H1 (cell line): Measurements from ENCODE around the gene ZNF415. TPM values are rescaled to one million over a fixed set of nuclear protein-coding genes. Genes with fewer than 3 reads are reported as not detected.

ENCODE experiments used
- CTCF ChIA-PET: fragments of 300-600 bp; sonication (Branson Sonifier 250); formaldehyde crosslinking; loops from one replicate; lab custom pipeline; 2021; ENCODE audit not compliant: partially characterized antibody; lab: Charles Lee
- POLR2A ChIA-PET: fragments of 300-600 bp; sonication (Branson Sonifier 250); formaldehyde crosslinking; loops from one replicate; lab custom pipeline; 2021; ENCODE audit warnings: inconsistent platforms; ENCODE audit not compliant: partially characterized antibody; lab: Charles Lee
- DNase-seq, 2 experiments: peaks; one replicate each; pipeline versions ENCODE4 v3.0.0 to v3.0.0-alpha.2; 2010 to 2022; ENCODE audit warnings: low spot score in 2 of 2, low read depth in 1 of 2, mixed read lengths in 1 of 2
- FAIRE-seq: peaks from 2 replicates; lab custom pipeline; 2011; peaks lifted over from hg19 to GRCh38; lab: Jason Lieb, UNC
- H2AFZ ChIP-seq: 2 replicates; pipeline ENCODE4 v1.8.1; 2012; ENCODE audit warnings: low read length, inconsistent platforms
- H2AK5ac ChIP-seq: 2 replicates; pipeline ENCODE4 v1.6.1; 2013; ENCODE audit warnings: low read depth, low read length
- H2BK120ac ChIP-seq: replicated peaks from 2 replicates; pipeline ENCODE3; 2013; ENCODE audit warnings: low read depth, low read length, inconsistent platforms
- H2BK12ac ChIP-seq: 2 replicates; pipeline ENCODE4 v1.6.1; 2013; ENCODE audit warnings: low read depth, low read length
- H2BK15ac ChIP-seq: 2 replicates; pipeline ENCODE4 v1.6.1; 2013; ENCODE audit warnings: low read length
- H2BK20ac ChIP-seq: 2 replicates; pipeline ENCODE4 v1.6.1; 2013; ENCODE audit warnings: low read length
- H2BK5ac ChIP-seq: 2 replicates; pipeline ENCODE4 v1.6.1; 2013; ENCODE audit warnings: low read depth, low read length
- H3K14ac ChIP-seq: 2 replicates; pipeline ENCODE4 v1.6.1; 2013; ENCODE audit warnings: inconsistent platforms; ENCODE audit not compliant: insufficient read length
- H3K18ac ChIP-seq: 2 replicates; pipeline ENCODE4 v1.6.1; 2013; ENCODE audit warnings: low read length; ENCODE audit errors: extremely low read depth
- H3K23ac ChIP-seq: 2 replicates; pipeline ENCODE4 v1.6.1; 2013; ENCODE audit warnings: inconsistent platforms; ENCODE audit not compliant: insufficient read length
- H3K23me2 ChIP-seq: 2 replicates; pipeline ENCODE4 v1.6.1; 2013; ENCODE audit warnings: low read depth, low read length
- H3K27ac ChIP-seq: 2 replicates; pipeline ENCODE4 v1.6.1; 2011; ENCODE audit warnings: low read depth, low read length, inconsistent platforms
- H3K27me3 ChIP-seq, 4 experiments: replicated peaks in 1 of 4; 1 replicate in 1 of 4; 2 replicates in 3 of 4; pipeline versions ENCODE4 v1.6.1 to v1.8.1; 2011 to 2013; ENCODE audit warnings: low read length in 3 of 4, mild to moderate bottlenecking in 3 of 4, inconsistent platforms in 2 of 4, mixed read lengths in 2 of 4, moderate library complexity in 1 of 4; ENCODE audit not compliant: control insufficient read depth in 3 of 4, insufficient read depth in 3 of 4; ENCODE audit errors: extremely low read depth in 1 of 4
- H3K36me3 ChIP-seq, 4 experiments: 2 replicates each; pipeline versions ENCODE4 v1.6.1 to v1.8.1; 2011 to 2013; ENCODE audit warnings: mild to moderate bottlenecking in 4 of 4, low read length in 3 of 4, moderate library complexity in 2 of 4, control low read depth in 1 of 4, inconsistent platforms in 1 of 4; ENCODE audit not compliant: insufficient read depth in 4 of 4, control insufficient read depth in 2 of 4
- H3K4ac ChIP-seq: replicated peaks from 2 replicates; pipeline ENCODE3; 2013; ENCODE audit warnings: low read length, low read depth, mixed read lengths, inconsistent platforms; ENCODE audit not compliant: insufficient read length
- H3K4me1 ChIP-seq, 4 experiments: replicated peaks in 1 of 4; 1 replicate in 1 of 4; 2 replicates in 3 of 4; pipeline versions ENCODE4 v1.6.1 to v1.8.1; 2011 to 2013; ENCODE audit warnings: low read length in 3 of 4, inconsistent platforms in 2 of 4, mixed read lengths in 1 of 4; ENCODE audit not compliant: insufficient read depth in 4 of 4, control insufficient read depth in 3 of 4
- H3K4me2 ChIP-seq, 2 experiments: 2 replicates each; pipeline versions ENCODE4 v1.6.1 to v1.8.1; 2011 to 2013; ENCODE audit warnings: low read depth in 2 of 2, low read length in 2 of 2, control low read depth in 1 of 2, inconsistent platforms in 1 of 2, mild to moderate bottlenecking in 1 of 2; ENCODE audit not compliant: insufficient read depth in 1 of 2
- H3K4me3 ChIP-seq, 4 experiments: fragments of 200-600, 300-600 bp in 1 of 4; sonication (generic), shearing (Covaris generic), sonication (Bioruptor Twin) in 1 of 4; 2 replicates each; pipeline versions ENCODE4 v1.5.1 to v1.8.1; 2011 to 2016; ENCODE audit warnings: low read length in 4 of 4, low read depth in 3 of 4, control low read depth in 2 of 4, inconsistent platforms in 2 of 4, mild to moderate bottlenecking in 2 of 4, mixed read lengths in 1 of 4, moderate library complexity in 1 of 4; ENCODE audit not compliant: insufficient read depth in 2 of 4; ENCODE audit errors: extremely low read depth in 1 of 4
- H3K56ac ChIP-seq: replicated peaks from 2 replicates; pipeline ENCODE3; 2013; ENCODE audit warnings: low read depth, mild to moderate bottlenecking, mixed read lengths, low read length, inconsistent platforms; ENCODE audit not compliant: insufficient read length
- H3K79me1 ChIP-seq: 2 replicates; pipeline ENCODE4 v1.6.1; 2013; ENCODE audit warnings: low read depth, low read length, control low read depth
- H3K79me2 ChIP-seq, 2 experiments: 2 replicates each; pipeline versions ENCODE4 v1.6.1 to v1.8.1; 2012 to 2013; ENCODE audit warnings: low read length in 2 of 2, mild to moderate bottlenecking in 2 of 2, inconsistent platforms in 1 of 2; ENCODE audit not compliant: insufficient read depth in 2 of 2, control insufficient read depth in 1 of 2
- H3K9ac ChIP-seq, 4 experiments: replicated peaks in 1 of 4; 1 replicate in 1 of 4; 2 replicates in 3 of 4; pipeline versions ENCODE4 v1.6.1 to v1.8.1; 2011 to 2013; ENCODE audit warnings: low read depth in 3 of 4, low read length in 3 of 4, control low read depth in 2 of 4, mild to moderate bottlenecking in 2 of 4, moderate library complexity in 2 of 4, inconsistent platforms in 1 of 4; ENCODE audit errors: extremely low read depth in 1 of 4
- H3K9me3 ChIP-seq, 2 experiments: 2 replicates each; pipeline versions ENCODE4 v1.6.1 to v1.8.1; 2012 to 2013; ENCODE audit warnings: mild to moderate bottlenecking in 2 of 2, moderate library complexity in 2 of 2, control low read depth in 1 of 2, inconsistent platforms in 1 of 2, low read depth in 1 of 2, low read length in 1 of 2, mixed read lengths in 1 of 2; ENCODE audit not compliant: insufficient read depth in 2 of 2
- H4K20me1 ChIP-seq, 2 experiments: replicated peaks in 1 of 2; 2 replicates each; pipeline versions ENCODE3 to v1.8.1; 2011 to 2013; ENCODE audit warnings: inconsistent platforms in 2 of 2, low read length in 2 of 2, mild to moderate bottlenecking in 1 of 2; ENCODE audit not compliant: insufficient read depth in 2 of 2, control insufficient read depth in 1 of 2
- H4K5ac ChIP-seq: 2 replicates; pipeline ENCODE4 v1.6.1; 2013; ENCODE audit warnings: low read length, low read depth, mixed read lengths, inconsistent platforms; ENCODE audit not compliant: insufficient read length
- H4K8ac ChIP-seq: 2 replicates; pipeline ENCODE4 v1.8.0; 2013; ENCODE audit warnings: mild to moderate bottlenecking, moderate library complexity, low read length, inconsistent platforms; ENCODE audit not compliant: insufficient read depth; ENCODE audit errors: extremely low read depth
- H4K91ac ChIP-seq: replicated peaks from 2 replicates; pipeline ENCODE3; 2013; ENCODE audit warnings: low read length, mixed read lengths, inconsistent platforms; ENCODE audit not compliant: insufficient read length
- BCL11A ChIP-seq, 2 experiments: IDR thresholded peaks; one replicate each; pipeline ENCODE4 v1.6.1; 2011; ENCODE audit warnings: low read depth in 2 of 2, low read length in 2 of 2, mild to moderate bottlenecking in 2 of 2
- FOSL1 ChIP-seq: IDR thresholded peaks from 2 replicates; pipeline ENCODE4 v1.6.1; 2011; ENCODE audit warnings: mild to moderate bottlenecking, low read depth, low read length, moderate library complexity; ENCODE audit not compliant: insufficient read depth
- HDAC2 ChIP-seq, 2 experiments: fragments of 300-600 bp in 1 of 2; sonication (generic) in 1 of 2; IDR thresholded peaks; 2 replicates each; pipeline ENCODE4 v1.6.1; 2011 to 2012; ENCODE audit warnings: low read depth in 2 of 2, low read length in 2 of 2, mild to moderate bottlenecking in 2 of 2, moderate library complexity in 2 of 2, borderline replicate concordance in 1 of 2, inconsistent platforms in 1 of 2
- KDM5A ChIP-seq: fragments of 200-600 bp; IDR thresholded peaks from 2 replicates; pipeline ENCODE4 v1.7.1; 2012; ENCODE audit warnings: mild to moderate bottlenecking, low read length, inconsistent platforms, mixed read lengths
- MAFK ChIP-seq: IDR thresholded peaks from 2 replicates; pipeline ENCODE4 v1.6.1; 2012; ENCODE audit warnings: low read depth, mild to moderate bottlenecking, improper control_type of control experiment, low read length
- POLR2A ChIP-seq, 2 experiments: IDR thresholded peaks; 1 replicate in 1 of 2; 2 replicates in 1 of 2; pipeline ENCODE4 v1.6.1; 2011; ENCODE audit warnings: low read depth in 2 of 2, low read length in 2 of 2, mild to moderate bottlenecking in 2 of 2; ENCODE audit errors: control extremely low read depth in 1 of 2
- POU5F1 ChIP-seq: IDR thresholded peaks from 2 replicates; pipeline ENCODE4 v1.6.1; 2011; ENCODE audit warnings: low read depth, mild to moderate bottlenecking, low read length, moderate library complexity
- RXRA ChIP-seq: IDR thresholded peaks from 2 replicates; pipeline ENCODE4 v1.6.1; 2011; ENCODE audit warnings: low read depth, mild to moderate bottlenecking, low read length, moderate library complexity; ENCODE audit not compliant: insufficient read depth
- SAP30 ChIP-seq: fragments of 300-600 bp; sonication (generic); IDR thresholded peaks from 2 replicates; pipeline ENCODE4 v1.7.1; 2012; ENCODE audit warnings: low read length, moderate library complexity, mild to moderate bottlenecking, inconsistent platforms; ENCODE audit not compliant: insufficient read depth, insufficient replicate concordance
- SIN3A ChIP-seq, 2 experiments: IDR thresholded peaks in 1 of 2; conservative IDR thresholded peaks in 1 of 2; 2 replicates each; pipeline ENCODE4 v1.6.1; 2011 to 2012; ENCODE audit warnings: low read length in 2 of 2, improper control_type of control experiment in 1 of 2, low read depth in 1 of 2, mild to moderate bottlenecking in 1 of 2
- SRF ChIP-seq: IDR thresholded peaks from 2 replicates; pipeline ENCODE4 v1.6.1; 2011; ENCODE audit warnings: mild to moderate bottlenecking, low read depth, low read length, moderate library complexity
- TAF1 ChIP-seq: IDR thresholded peaks from 2 replicates; pipeline ENCODE4 v1.6.1; 2011; ENCODE audit warnings: mild to moderate bottlenecking, low read depth, low read length
- TAF7 ChIP-seq: optimal IDR thresholded peaks from 2 replicates; pipeline ENCODE3; 2011; ENCODE audit warnings: low read depth, mild to moderate bottlenecking, inconsistent platforms, low read length, moderate library complexity, borderline replicate concordance
- WGBS, 2 experiments: shearing (Covaris generic) in 1 of 2; methylation state at CpG; one replicate each; pipeline versions ENCODE4 v1.1.6 to v1.1.7; 2013 to 2015; ENCODE audit warnings: low lambda C conversion rate in 2 of 2, mixed read lengths in 2 of 2, inconsistent platforms in 1 of 2, low coverage in 1 of 2, missing lambda C conversion rate in 1 of 2; ENCODE audit not compliant: insufficient replicate concordance in 2 of 2, insufficient coverage in 1 of 2, insufficient read length in 1 of 2; ENCODE audit errors: extremely low coverage in 1 of 2, missing lambda C conversion rate in 1 of 2; 5-methylcytosine and 5-hydroxymethylcytosine counted together
- polyA plus RNA-seq, 7 experiments: library from polyadenylated mRNA; depleted of rRNA in 3 of 7; stranded (reverse) in 5 of 7; unstranded in 2 of 7; fragments of >200 nt in 5 of 7; fragments of 200-250 nt in 2 of 7; gene quantifications; 1 replicate in 5 of 7; 2 replicates in 1 of 7; 4 replicates in 1 of 7; pipeline versions ENCODE4 v1.2.1 to v1.2.3, GENCODE V29; 2011 to 2013; ENCODE audit warnings: missing spikeins in 2 of 7, mixed read lengths in 2 of 7
- total RNA-seq: library from RNA; stranded (reverse); fragmentation: NEBNext Ultra II Directional; extraction: Animal tissue kit (Norgen Biotek cat#: 25700); gene quantifications from 2 replicates; pipeline ENCODE4 v1.2.1, GENCODE V29; 2021

Gene ZNF415
- total and polyA plus RNA-seq, 2 of the 8 experiments (the other 6 are each of a cell fraction or from before 2014, with no cell fraction given) = 5.8 to 9.7 TPM

DNA sequence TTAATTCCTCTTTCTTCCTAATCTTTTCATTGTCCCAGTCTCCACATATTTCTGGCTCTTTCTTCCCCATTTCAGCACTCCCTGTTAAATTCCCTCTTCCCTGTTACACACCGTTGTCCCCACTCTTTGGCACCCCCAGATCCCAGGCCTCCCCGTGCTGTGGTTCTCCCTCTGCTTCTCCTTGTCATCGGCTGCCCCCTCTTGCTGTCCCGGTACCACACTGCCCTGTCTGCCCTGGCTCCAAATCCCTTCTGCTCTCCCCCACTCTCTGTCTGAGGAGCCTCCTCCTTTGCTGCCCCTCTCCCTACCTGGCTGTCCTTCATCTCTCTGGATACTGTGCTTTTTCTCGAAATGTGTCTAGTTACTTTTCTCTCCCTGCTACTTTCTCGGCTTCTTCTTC, 983 bp downstream of the ZNF415 start:
- Histone ChIP-seq H3K27ac (no peak overlapping the region), H2AK5ac (0 out of 2 replicates have a peak overlapping the region, but pooled peaks have one; percentile 53), H4K20me1 (peaks cover 1 to 3% of the 10 kb centered on the region in 2 experiments), H3K18ac (no peak overlapping the region; the same call in 1 of the 2 replicates), H3K56ac (no peak overlapping the region), H3K27me3 (peaks cover 0 to 6% (median 4%) of the 10 kb centered on the region in 4 experiments; a peak in 4 of 7 replicates), H3K14ac (no peak overlapping the region), H4K5ac (no peak overlapping the region), H3K23ac (peak overlapping the region; percentile 32), H2BK5ac (no peak overlapping the region), H2AFZ (peak overlapping the region; percentile 43; the same call in 1 of the 2 replicates), H3K9me3 (no peaks in the 10 kb centered on the region), H2BK15ac (no peak overlapping the region), H3K4me1 (peaks cover 0 to 7% (median 3%) of the 10 kb centered on the region in 4 experiments; a peak in 5 of 7 replicates), H4K91ac (peak overlapping the region; percentile 40), H4K8ac (no peak overlapping the region), H3K79me2 (no peaks in the 10 kb centered on the region), H3K9ac (peak overlapping the region in 1 of 4 experiments; percentile 60; a peak in 1 of 7 replicates), H2BK120ac (no peak overlapping the region), H3K4ac (peak overlapping the region; percentile 53), H2BK20ac (no peak overlapping the region), H3K36me3 (no peaks in the 10 kb centered on the region), H3K23me2 (peaks cover 9% of the 10 kb centered on the region), H3K4me3 (peak overlapping the region in 3 of 4 experiments; percentile 69 to 87 (median 76); a peak in 4 of 8 replicates), H3K4me2 (peak overlapping the region; percentile 90 to 99), H2BK12ac (0 out of 2 replicates have a peak overlapping the region, but pooled peaks have one; percentile 50), H3K79me1 (no peaks in the 10 kb centered on the region)
- FAIRE-seq (no peak), DNase-seq (no peak)
- ChIA-PET CTCF (interaction anchor here (0.9 to 1.0 kb wide), 2 partner anchors 16 to 34 kb away, joined by 3 to 4 read pairs; no protein-coding TSS in a partner anchor), POLR2A (interaction anchor here (0.7 kb wide), 1 partner anchor 57 kb away, joined by 3 read pairs; no protein-coding TSS in a partner anchor)
- WGBS, 2 experiments = 79% methylated on average over 6 of the region's 6 CpGs; no CpG with 5 or more reads in 1 of the 2 experiments
- TF ChIP-seq TAF1 = no peak
- TF ChIP-seq SIN3A (conservative IDR thresholded peaks at IDR 0.05 in 1 of 2, IDR thresholded peaks at IDR 0.05 in 1 of 2; ENCODE audit: low read depth in 1 of 2, low read length in 2 of 2) = no peak
- TF ChIP-seq FOSL1 = no peak
- TF ChIP-seq KDM5A = no peak
- TF ChIP-seq HDAC2 (IDR thresholded peaks at IDR 0.05; ENCODE audit: borderline replicate concordance in 1 of 2, low read depth in 2 of 2, low read length in 2 of 2) = no peak
- no peak for TF ChIP-seq RXRA
- TF ChIP-seq MAFK = no peak
- no peak for TF ChIP-seq POU5F1
- TF ChIP-seq SRF = no peak
- no peak for TF ChIP-seq POLR2A (IDR thresholded peaks at IDR 0.05; ENCODE audit: control extremely low read depth in 1 of 2, low read depth in 2 of 2, low read length in 2 of 2)
- no peak for TF ChIP-seq BCL11A (IDR thresholded peaks at IDR 0.05; ENCODE audit: low read depth in 2 of 2, low read length in 2 of 2)
- no peak for TF ChIP-seq TAF7
- no peak for TF ChIP-seq SAP30
